Measurements from ENCODE around the gene IL24.
"Not testable (repeated sequence)": the region's sequence is repeated elsewhere in the genome, so short reads cannot be mapped to it uniquely, and the experiment has no call there.

DNA sequence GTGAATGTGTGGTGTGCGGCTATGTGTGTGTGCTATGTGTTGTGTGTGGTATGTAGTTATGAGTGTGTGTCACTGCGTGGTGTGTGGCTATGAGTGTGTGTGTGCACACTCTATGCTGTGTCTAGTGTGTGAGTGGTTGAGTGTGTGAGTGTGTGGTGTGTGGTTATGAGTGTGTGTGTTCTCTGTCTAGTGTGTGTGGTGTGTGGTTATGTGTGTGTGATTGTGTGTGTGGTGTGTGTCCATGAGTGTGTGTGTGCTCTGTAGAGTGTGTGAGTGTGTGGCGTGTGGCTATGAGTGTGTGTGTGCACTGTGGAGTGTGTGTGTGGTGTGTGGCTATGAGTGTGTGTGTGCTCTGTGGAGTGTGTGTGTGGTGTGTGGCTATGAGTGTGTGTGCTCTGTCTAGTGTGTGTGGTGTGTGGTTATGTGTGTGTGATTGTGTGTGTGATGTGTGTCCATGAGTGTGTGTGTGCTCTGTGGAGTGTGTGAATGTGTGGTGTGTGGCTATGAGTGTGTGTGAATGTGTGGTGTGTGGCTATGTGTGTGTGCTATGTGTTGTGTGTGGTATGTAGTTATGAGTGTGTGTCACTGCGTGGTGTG lies 26.8 kb downstream of the IL24 start:
- TF ChIP-seq, protein P1, sequence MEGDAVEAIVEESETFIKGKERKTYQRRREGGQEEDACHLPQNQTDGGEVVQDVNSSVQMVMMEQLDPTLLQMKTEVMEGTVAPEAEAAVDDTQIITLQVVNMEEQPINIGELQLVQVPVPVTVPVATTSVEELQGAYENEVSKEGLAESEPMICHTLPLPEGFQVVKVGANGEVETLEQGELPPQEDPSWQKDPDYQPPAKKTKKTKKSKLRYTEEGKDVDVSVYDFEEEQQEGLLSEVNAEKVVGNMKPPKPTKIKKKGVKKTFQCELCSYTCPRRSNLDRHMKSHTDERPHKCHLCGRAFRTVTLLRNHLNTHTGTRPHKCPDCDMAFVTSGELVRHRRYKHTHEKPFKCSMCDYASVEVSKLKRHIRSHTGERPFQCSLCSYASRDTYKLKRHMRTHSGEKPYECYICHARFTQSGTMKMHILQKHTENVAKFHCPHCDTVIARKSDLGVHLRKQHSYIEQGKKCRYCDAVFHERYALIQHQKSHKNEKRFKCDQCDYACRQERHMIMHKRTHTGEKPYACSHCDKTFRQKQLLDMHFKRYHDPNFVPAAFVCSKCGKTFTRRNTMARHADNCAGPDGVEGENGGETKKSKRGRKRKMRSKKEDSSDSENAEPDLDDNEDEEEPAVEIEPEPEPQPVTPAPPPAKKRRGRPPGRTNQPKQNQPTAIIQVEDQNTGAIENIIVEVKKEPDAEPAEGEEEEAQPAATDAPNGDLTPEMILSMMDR (IDR thresholded peaks at IDR 0.05), result not testable (repeated sequence)
- TF ChIP-seq POLR2A (IDR thresholded peaks at IDR 0.05), result not testable (repeated sequence)

Measured in testis (tissue), 2 donors.